NCI-H460 (cell line): ENCODE results near the gene CLPSL2. TPM values are rescaled to one million over a fixed set of nuclear protein-coding genes. Genes with fewer than 3 reads are reported as not detected.
A peak's percentile ranks its signal among the peaks of the same experiment; 100 is the strongest.

Experiments
- DNase-seq: peaks from one replicate; pipeline ENCODE4 v3.0.0-alpha.2; 2016; ENCODE audit warnings: low read depth; ENCODE audit errors: extremely low read depth
- total RNA-seq: library from RNA; depleted of rRNA; stranded (reverse); fragments of >200 nt; shearing (Covaris generic); gene quantifications from 2 replicates; pipeline ENCODE4 v1.2.3, GENCODE V29; 2014

The CLPSL2 gene
- total RNA-seq, 1 experiment from 2014 or later, result not detected

- DNase-seq, result no peak
Measured at GRCh38 chr6:35745509-35745908, 30.9 kb upstream of the CLPSL2 start.

GRCh38 chr6:35746516-35746915 lies 29.9 kb upstream of the CLPSL2 start:
- no peak for DNase-seq

- no peak for DNase-seq
Measured at GRCh38 chr6:35747877-35748276, 28.5 kb upstream of the CLPSL2 start.

GRCh38 chr6:35750557-35750956 lies 25.8 kb upstream of the CLPSL2 start:
- DNase-seq, result no peak

- DNase-seq, result no peak
Measured at GRCh38 chr6:35751594-35751993, 24.8 kb upstream of the CLPSL2 start.

GRCh38 chr6:35752330-35752729 lies 24.1 kb upstream of the CLPSL2 start:
- no peak for DNase-seq

- DNase-seq, result no peak
Measured at GRCh38 chr6:35754452-35755277, 21.7 kb upstream of the CLPSL2 start.

GRCh38 chr6:35755278-35755924 lies 21.0 kb upstream of the CLPSL2 start:
- no peak for DNase-seq

- DNase-seq, result peak; percentile 26
Measured at GRCh38 chr6:35757456-35758123, 18.8 kb upstream of the CLPSL2 start.

- DNase-seq, result no peak
Measured at GRCh38 chr6:35759426-35759825, 17.0 kb upstream of the CLPSL2 start.

GRCh38 chr6:35765739-35766138 lies 10.7 kb upstream of the CLPSL2 start:
- DNase-seq, result no peak

GRCh38 chr6:35769211-35769610 lies 7.2 kb upstream of the CLPSL2 start:
- no peak for DNase-seq

- DNase-seq, result no peak
Measured at GRCh38 chr6:35771343-35771627, 5.1 kb upstream of the CLPSL2 start.

GRCh38 chr6:35774116-35774794 lies 2.1 kb upstream of the CLPSL2 start:
- DNase-seq, result no peak

GRCh38 chr6:35775031-35775430 lies 1.4 kb upstream of the CLPSL2 start:
- DNase-seq, result no peak

- DNase-seq, result no peak
Measured at GRCh38 chr6:35777356-35778102, 1.1 kb downstream of the CLPSL2 start.

- no peak for DNase-seq
Measured at GRCh38 chr6:35778437-35778836, 2.0 kb downstream of the CLPSL2 start.

GRCh38 chr6:35780719-35781118 lies 4.3 kb downstream of the CLPSL2 start, which contains the start of gene CLPSL1:
TSS of gene CLPSL1 (plus strand) at chr6:35781019. CDS start at chr6:35781111, 92 bp downstream.
- DNase-seq, result no peak

- no peak for DNase-seq
Measured at GRCh38 chr6:35781290-35781689, 4.9 kb downstream of the CLPSL2 start.

GRCh38 chr6:35782424-35782823 lies 6.0 kb downstream of the CLPSL2 start:
- DNase-seq, result no peak
